22Rv1 (cell line): Measurements from ENCODE around the gene TSPAN9.

Experiments
- H3K27ac ChIP-seq: fragments of 450-650 bp; 2 replicates; pipeline ENCODE4 v1.5.1; 2017
- ZFX ChIP-seq: fragments of 450-650 bp; IDR thresholded peaks from 2 replicates; pipeline ENCODE4 v1.6.1; 2017; ENCODE audit warnings: antibody characterized with exemption, borderline replicate concordance
- TF ChIP-seq, protein P1 (sequence below): fragments of 450-650 bp; IDR thresholded peaks from 2 replicates; pipeline ENCODE4 v1.5.1; 2017; ENCODE audit warnings: mild to moderate bottlenecking

TSPAN9 gene, protein sequence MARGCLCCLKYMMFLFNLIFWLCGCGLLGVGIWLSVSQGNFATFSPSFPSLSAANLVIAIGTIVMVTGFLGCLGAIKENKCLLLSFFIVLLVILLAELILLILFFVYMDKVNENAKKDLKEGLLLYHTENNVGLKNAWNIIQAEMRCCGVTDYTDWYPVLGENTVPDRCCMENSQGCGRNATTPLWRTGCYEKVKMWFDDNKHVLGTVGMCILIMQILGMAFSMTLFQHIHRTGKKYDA

DNA sequence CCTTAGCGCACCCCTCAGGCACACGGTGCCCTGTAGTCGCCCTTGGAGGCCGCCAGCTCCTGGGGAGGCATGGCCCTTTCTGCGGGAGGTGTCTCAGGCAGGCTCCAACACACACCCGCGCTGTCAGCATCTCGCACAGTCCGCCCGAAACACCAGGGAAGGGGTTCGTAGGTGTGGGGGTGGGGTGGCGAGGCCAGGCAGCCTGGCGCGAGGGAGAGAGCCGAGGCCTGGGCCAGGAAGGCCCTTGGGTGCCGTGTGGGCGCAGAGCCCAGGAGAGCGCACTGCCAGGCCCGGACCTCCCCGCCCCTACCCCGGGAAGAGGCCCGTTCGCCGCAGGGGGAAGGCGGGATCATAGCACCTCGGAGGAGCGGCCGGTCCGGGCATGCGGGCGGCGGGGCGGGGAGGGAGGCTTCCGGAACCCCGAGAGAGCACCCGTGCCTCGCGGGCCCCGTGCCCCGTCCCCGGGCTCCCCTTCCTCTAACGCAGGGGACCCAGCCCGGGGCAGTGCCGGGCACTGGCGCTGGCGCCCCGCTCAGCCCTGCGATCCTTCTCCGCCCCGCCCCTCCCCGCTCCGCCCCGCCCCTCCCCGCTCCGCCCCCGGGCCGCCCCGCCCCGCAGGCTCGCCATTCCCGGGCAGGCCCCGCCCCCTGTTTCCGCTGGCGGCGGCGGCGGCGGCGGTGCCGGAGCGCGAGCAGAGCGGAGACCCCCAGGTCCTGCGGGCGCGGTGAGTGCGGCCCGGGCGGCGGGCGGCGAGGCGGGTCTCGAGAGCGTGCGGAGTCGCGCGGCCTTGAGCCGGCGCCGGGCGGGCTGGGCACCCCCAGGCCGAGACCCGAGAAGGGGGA is at the start of gene TSPAN9:
Gene TSPAN9, plus strand, starts transcription at position 650 of the 842 bp plus-strand sequence. CDS start 123,815 bp downstream, outside the sequence.
- TF ChIP-seq, protein P1, sequence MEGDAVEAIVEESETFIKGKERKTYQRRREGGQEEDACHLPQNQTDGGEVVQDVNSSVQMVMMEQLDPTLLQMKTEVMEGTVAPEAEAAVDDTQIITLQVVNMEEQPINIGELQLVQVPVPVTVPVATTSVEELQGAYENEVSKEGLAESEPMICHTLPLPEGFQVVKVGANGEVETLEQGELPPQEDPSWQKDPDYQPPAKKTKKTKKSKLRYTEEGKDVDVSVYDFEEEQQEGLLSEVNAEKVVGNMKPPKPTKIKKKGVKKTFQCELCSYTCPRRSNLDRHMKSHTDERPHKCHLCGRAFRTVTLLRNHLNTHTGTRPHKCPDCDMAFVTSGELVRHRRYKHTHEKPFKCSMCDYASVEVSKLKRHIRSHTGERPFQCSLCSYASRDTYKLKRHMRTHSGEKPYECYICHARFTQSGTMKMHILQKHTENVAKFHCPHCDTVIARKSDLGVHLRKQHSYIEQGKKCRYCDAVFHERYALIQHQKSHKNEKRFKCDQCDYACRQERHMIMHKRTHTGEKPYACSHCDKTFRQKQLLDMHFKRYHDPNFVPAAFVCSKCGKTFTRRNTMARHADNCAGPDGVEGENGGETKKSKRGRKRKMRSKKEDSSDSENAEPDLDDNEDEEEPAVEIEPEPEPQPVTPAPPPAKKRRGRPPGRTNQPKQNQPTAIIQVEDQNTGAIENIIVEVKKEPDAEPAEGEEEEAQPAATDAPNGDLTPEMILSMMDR = 0 out of 2 replicates have a peak, but pooled peaks have one; percentile 4
- no peak for TF ChIP-seq ZFX
- H3K27ac ChIP-seq = no peak within 1 kb of the TSS

DNA sequence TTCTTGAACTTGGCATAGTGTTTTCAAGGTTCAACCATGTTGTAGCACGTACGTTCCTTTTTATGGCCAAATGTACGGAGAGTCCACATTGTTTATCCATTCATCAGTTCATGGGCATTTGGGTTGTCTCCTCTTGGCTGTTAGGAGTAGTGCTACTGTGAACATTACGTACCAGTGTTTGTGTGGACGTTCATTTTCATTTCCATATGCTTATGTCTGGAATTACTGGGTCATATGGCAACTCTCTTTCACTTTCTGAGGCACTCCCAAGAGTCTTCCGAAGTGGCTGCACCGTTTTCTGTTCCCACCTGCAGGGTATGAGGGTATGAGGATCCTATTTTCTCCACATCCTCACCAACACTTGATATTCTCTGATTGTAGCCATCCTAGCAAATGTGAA is 49.1 kb upstream of the TSPAN9 start:
- no peak overlapping the region for H3K27ac ChIP-seq
- TF ChIP-seq, protein P1 = no peak
- no peak for TF ChIP-seq ZFX

DNA sequence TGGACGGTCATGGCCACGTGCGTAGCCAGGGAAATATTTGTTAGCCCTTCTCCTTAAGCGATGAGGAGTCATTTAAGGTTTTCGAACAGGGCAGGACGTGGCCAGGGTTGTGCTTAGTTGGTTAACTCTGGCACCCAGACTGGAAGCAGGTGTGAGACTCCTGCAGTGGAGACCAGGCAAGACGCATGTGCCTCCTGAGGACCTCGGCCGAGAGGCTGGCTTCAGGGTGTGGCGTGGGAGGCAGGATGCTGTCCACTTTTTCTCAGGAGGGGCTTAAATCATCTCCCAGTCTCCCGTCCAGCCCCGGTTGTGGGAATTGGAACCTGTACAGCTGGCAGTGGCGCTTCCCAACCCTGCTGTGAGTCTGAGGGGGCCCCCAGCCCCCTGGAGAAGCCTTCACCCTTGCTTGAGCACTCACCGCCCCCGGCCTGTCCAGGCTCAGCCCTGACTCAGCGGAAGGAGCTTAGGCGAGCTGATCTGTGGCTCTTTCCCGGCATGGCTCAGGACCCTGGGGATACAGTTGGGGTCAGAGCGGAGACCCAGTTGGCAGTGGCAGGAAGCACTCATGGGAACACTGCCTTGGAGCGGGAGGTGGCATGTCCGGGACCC is 46.3 kb upstream of the TSPAN9 start:
- TF ChIP-seq, protein P1 = no peak
- TF ChIP-seq ZFX = no peak
- no peak overlapping the region for H3K27ac ChIP-seq

DNA sequence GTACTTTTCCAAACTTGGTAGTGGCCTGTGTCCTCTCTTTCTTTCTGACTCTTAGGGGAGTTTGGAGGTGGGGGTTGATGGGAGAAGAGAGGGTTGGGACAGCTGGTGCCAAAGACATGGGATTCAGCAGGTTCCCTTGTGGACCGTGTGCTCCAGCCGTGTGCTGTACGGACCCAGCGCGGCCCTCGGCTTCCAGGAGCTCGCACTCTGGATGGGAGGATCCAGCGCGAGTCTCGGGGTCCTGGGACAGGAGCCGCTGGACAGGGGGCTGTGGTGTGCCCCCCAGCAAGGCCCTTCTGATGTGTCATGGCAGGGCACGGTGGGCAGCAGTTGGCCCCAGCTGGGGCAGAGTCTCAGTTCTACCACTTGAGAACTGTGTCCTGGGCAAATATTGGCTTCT is 45.0 kb upstream of the TSPAN9 start:
- no peak for TF ChIP-seq ZFX
- TF ChIP-seq, protein P1 = no peak
- H3K27ac ChIP-seq = no peak overlapping the region

DNA sequence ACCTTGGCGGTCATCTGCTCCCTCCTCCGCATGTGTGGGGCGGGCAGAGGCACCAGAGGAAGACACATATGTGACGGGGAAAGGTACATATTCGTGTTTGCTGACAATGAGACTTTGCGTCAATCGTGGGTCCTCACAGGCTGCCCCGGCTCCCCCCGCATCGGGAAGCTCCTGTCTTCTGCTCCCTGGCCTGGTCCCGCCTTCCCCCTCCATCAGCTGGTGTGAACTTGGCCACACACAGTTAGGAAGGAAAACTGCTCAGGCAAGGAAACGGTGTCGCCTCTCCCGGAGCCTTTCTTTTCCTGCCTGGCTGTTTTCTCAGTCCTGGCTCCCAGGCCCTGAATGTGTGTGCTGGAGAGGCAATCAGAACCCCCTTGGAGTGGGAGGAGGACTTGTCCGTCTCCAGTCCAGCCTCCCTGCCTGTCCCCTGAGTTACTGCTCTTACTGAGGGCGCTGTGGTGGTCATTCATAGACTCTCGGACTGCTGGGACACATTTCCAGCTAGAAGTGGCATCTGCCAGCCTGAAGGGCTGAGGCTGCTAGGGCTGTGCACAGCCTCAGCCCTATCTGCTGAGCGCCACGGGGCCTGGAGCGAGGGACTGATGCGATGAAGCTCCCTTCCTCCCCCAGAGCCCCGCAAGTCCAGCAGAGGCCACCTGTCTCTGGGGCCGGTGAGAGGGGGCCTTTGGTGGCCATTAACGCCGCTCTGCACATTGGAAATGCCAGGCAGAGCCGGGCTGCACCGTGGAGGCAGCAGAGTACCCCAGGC is 44.2 kb upstream of the TSPAN9 start:
- TF ChIP-seq, protein P1 = no peak
- no peak for TF ChIP-seq ZFX
- no peak overlapping the region for H3K27ac ChIP-seq

DNA sequence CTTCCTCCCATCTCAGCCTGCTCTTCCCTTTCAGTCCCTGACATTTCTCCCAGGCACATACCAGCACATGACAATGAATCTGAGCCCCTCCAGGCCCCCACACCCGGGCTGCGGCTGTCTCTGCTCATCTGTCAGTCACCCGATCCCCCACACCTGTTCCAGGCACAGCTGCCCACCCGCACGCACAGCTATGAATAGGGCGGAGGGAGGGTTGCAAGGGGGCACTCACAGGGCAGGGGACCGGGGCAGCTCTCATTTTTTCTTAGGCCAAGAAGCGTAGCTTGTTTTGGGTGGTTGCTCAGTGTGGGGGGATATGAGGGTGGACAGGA is 43.7 kb upstream of the TSPAN9 start:
- no peak overlapping the region for H3K27ac ChIP-seq
- TF ChIP-seq, protein P1 = no peak
- no peak for TF ChIP-seq ZFX
